Fibroblast of skin of scalp (primary cell): ENCODE measurements around the gene CAPN14. TPM values are rescaled to one million over a fixed set of nuclear protein-coding genes. Genes with fewer than 3 reads are reported as not detected.

Experiments used
- DNase-seq: peaks from one replicate; pipeline ENCODE4 v3.0.0-alpha.2; 2013
- polyA plus RNA-seq, 2 experiments: library from polyadenylated mRNA; unstranded; fragments of 120-200 nt; gene quantifications; one replicate each; pipeline ENCODE4 v1.2.1, GENCODE V29; 2013; ENCODE audit not compliant: insufficient read length in 2 of 2

The CAPN14 gene, protein sequence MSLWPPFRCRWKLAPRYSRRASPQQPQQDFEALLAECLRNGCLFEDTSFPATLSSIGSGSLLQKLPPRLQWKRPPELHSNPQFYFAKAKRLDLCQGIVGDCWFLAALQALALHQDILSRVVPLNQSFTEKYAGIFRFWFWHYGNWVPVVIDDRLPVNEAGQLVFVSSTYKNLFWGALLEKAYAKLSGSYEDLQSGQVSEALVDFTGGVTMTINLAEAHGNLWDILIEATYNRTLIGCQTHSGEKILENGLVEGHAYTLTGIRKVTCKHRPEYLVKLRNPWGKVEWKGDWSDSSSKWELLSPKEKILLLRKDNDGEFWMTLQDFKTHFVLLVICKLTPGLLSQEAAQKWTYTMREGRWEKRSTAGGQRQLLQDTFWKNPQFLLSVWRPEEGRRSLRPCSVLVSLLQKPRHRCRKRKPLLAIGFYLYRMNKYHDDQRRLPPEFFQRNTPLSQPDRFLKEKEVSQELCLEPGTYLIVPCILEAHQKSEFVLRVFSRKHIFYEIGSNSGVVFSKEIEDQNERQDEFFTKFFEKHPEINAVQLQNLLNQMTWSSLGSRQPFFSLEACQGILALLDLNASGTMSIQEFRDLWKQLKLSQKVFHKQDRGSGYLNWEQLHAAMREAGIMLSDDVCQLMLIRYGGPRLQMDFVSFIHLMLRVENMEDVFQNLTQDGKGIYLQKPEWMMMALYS
- not detected for polyA plus RNA-seq (2013, experiment 1 of 2; ENCODE audit: insufficient read length)
- polyA plus RNA-seq (2013, experiment 2 of 2; ENCODE audit: insufficient read length): 0.06 TPM

GRCh38 chr2:31217465-31218200, at the start of gene CAPN14:
TSS of gene CAPN14 (minus strand) at chr2:31217515. CDS start at chr2:31205447, 12,068 bp downstream.
- no peak for DNase-seq

DNA sequence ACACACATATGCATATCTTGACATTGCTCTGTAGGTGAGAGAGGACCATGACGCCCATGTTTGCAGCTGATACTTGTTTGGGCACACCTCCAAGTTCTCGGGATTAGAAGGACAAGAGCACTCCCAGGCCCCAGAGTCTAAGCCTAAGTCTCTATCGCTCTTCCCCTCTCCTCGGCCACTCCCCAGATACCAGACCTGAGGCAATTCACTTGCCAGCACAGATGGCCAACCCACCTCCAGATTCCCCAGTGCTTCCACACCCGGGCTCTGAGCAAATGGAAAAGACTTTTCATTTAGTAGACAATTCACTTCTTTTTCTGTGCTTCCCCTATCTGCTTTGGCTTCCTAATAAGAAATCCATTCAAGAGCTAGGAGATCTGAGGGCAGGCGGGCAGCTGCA, 49.5 kb upstream of the CAPN14 start:
- DNase-seq: no peak

- DNase-seq: no peak
Observed at GRCh38 chr2:31265234-31265633, 47.9 kb upstream of the CAPN14 start.

- DNase-seq: no peak
Observed at GRCh38 chr2:31263636-31264190, 46.4 kb upstream of the CAPN14 start.

- DNase-seq: no peak
Observed at GRCh38 chr2:31260870-31261269, 43.6 kb upstream of the CAPN14 start.

- DNase-seq: no peak
Observed at GRCh38 chr2:31259075-31259474, 41.8 kb upstream of the CAPN14 start.

DNA sequence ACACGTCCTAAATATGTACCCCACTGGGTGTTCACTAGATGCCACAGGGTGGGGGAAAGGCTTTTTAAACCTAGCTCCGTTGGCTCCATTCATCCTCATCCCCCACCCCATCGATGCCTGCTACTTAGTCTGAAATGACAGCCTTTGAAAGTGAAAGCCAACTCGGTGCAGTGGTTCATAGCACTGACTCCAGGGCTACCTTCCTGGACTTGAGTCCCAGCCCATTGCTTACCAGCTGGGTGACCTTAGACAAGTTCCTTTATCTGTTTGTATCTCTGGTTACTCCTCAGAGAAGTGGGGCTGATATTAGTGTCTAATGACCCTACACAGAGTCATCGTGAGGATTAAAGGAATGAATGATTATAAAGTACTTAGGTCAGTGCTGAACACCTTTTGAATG, 41.0 kb upstream of the CAPN14 start:
- no peak for DNase-seq

DNA sequence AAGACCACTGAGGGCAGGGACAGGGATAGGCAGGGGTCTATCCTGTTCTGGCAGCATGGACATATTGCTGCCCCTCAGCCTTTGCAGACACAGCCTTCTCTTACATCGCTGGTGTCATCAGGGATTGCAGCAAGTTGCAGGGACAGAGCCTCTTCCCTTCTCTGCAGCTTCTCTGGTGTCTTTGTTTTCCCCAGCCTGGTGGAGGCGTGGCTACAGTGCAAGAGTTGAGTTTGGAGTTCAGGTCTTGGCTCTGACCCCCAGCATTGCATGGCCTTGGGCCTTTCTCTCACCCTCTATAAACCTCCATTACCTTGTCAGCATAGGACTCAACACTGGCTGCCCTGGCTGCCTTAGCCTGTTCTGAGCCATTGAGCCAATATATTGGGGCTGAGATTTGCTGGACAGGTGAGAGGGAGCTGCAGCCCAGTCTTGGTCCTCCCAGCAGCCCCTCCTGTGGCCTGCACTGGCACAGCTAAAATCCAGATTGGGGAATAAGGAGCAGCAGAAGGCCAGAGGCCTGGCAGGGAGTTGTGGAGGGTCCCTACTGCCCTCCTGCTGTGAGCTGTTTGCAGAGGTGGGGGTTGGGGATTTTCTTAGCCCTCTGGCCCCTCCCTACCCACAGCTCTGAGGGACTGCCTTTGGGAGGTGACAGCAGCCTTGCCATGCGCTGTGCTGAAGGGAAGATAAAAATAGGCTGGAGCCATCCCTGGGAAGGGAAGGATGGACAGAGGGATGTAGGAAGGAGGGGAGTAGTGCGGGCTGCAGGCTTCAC, 39.5 kb upstream of the CAPN14 start:
- DNase-seq: no peak

DNA sequence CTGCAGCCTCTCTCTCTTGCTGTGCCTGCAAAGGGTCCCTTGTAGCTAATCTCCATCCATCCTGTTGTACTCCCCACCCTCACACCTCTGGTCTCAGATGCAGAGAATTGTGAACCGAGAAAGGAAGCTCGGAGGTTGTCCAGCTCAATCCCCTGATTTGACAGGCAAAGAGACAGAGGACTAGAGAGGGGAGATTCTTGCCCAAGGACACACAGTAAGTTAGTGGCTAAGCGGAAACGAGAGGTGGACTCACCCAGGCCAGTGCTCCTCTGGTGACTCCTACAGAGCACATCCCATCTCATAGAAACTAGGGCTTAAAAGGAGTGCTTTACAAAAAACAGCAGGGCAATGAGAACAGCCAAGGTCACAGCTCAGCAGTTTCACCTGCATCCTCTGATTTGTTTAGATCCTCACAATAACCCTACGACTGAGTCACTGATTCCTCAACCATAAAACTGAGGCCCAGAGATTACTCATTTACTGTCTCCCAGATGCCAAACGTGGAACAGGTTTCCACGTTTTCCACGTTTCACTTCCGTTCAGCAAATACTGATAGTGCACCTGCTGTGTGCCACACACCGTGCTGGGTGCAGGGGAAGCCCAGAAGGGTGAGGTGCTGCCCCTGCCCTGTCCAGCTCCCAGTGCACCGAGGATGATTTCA, 38.7 kb upstream of the CAPN14 start:
- no peak for DNase-seq

- DNase-seq: no peak
Observed at GRCh38 chr2:31254237-31255203, 37.2 kb upstream of the CAPN14 start.

- DNase-seq: no peak
Observed at GRCh38 chr2:31253356-31254131, 36.2 kb upstream of the CAPN14 start.

- no peak for DNase-seq
Observed at GRCh38 chr2:31251851-31252250, 34.5 kb upstream of the CAPN14 start.

GRCh38 chr2:31251018-31251417, 33.7 kb upstream of the CAPN14 start:
- no peak for DNase-seq

GRCh38 chr2:31249009-31249690, 31.8 kb upstream of the CAPN14 start:
- no peak for DNase-seq

DNA sequence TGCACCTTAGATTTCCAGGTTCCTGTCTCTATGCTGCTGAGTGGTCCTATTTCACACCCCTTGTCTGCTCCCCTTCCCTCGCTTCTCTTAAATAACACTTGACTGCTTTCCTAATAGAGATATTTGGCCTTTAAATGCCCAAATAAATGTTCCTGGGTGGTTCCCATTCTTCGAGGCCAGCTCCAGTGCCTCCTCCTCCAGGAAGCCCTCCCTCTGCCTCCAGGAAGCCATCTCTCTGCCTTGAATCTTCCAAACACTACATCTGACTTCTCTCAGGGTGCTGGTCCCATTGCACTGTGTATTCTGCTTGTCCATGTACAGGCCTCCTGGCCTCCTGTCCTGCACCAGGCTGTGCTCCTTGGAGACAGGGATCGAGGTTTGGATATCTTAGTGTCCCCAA, 30.8 kb upstream of the CAPN14 start:
- no peak for DNase-seq

DNA sequence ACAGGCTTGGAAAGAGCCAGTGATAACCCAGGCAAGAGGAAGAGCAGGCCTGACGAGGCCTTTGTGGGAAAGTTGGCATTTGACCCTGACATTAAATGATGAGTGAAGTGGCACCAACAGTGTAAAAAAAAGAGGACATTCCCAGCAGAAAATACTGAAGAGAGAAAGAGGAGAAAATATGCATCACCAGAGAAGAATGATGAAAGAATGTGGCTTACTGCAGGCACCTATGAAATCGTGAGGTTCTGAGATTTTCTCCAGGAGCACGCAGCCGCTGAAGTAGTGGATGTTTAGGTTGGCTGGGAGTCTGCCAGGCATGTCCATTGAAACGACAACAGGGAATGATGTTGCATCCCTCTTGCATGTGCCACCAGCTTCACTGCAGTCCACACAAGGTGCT, 30.4 kb upstream of the CAPN14 start:
- peak; percentile 18 for DNase-seq

- peak; percentile 55 for DNase-seq
Observed at GRCh38 chr2:31246184-31246852, 29.0 kb upstream of the CAPN14 start.

- DNase-seq: no peak
Observed at GRCh38 chr2:31244101-31244500, 26.8 kb upstream of the CAPN14 start.
